HUES48 (cell line): ENCODE results near the gene PACC1.

Experiments
- H3K27ac ChIP-seq: one replicate; pipeline ENCODE4 v1.7.0; 2013; ENCODE audit warnings: low read depth, low read length, inconsistent platforms
- H3K27me3 ChIP-seq: 2 replicates; pipeline ENCODE4 v1.6.1; 2013; ENCODE audit warnings: mild to moderate bottlenecking, low read length; ENCODE audit not compliant: control insufficient read depth, insufficient read depth
- H3K36me3 ChIP-seq: 2 replicates; pipeline ENCODE4 v1.6.1; 2013; ENCODE audit warnings: low read length; ENCODE audit not compliant: control insufficient read depth, insufficient read depth
- H3K4me1 ChIP-seq: 2 replicates; pipeline ENCODE4 v1.6.1; 2013; ENCODE audit warnings: mild to moderate bottlenecking, low read length; ENCODE audit not compliant: control insufficient read depth, insufficient read depth
- H3K4me3 ChIP-seq: 2 replicates; pipeline ENCODE4 v1.5.1; 2013; ENCODE audit warnings: mild to moderate bottlenecking, low read depth, low read length
- H3K9ac ChIP-seq: 2 replicates; pipeline ENCODE4 v1.6.1; 2013; ENCODE audit warnings: mild to moderate bottlenecking, low read depth, low read length, moderate library complexity
- H3K9me3 ChIP-seq: 2 replicates; pipeline ENCODE4 v1.6.1; 2013; ENCODE audit warnings: low read length; ENCODE audit not compliant: control insufficient read depth, insufficient read depth

Gene PACC1

DNA sequence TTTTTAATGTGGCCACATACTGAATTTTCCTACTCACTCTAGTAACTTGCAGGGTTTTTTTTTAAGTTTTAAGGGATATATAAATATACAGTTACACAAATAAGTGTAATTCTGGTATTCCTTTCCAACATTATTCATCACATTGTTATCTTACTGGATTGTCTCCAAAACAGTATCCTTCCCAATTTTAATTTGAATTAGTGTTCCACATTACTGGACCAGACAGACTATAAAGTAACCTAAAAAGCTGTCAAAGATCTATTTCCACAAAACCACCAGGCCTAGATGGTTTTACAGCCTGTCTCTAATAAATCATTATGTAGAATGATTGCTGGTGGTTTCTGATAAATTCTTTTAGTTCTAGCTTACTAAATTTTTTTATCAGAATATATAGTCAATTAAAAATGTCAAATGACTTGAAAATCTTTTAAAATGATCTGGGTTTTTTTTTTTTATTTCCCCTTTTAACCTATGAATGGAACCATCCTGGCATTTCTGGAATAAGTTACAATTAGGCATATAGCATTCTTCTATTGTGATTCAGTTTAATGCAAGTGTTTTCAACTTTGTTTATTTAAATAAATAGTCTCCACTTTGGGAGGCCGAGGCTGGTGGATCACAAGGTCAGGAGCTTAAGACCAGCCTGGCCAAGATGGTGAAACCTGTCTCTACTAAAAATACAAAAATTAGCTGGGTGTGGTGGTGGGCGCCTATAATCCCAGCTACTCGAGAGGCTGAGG, 59.3 kb downstream of the PACC1 start:
- Histone ChIP-seq H3K9ac (no peak overlapping the region), H3K9me3 (no peaks in the 10 kb centered on the region), H3K36me3 (peaks cover 62% of the 10 kb centered on the region), H3K27ac (no peak overlapping the region), H3K4me3 (no peak overlapping the region), H3K4me1 (no peaks in the 10 kb centered on the region), H3K27me3 (no peaks in the 10 kb centered on the region)

DNA sequence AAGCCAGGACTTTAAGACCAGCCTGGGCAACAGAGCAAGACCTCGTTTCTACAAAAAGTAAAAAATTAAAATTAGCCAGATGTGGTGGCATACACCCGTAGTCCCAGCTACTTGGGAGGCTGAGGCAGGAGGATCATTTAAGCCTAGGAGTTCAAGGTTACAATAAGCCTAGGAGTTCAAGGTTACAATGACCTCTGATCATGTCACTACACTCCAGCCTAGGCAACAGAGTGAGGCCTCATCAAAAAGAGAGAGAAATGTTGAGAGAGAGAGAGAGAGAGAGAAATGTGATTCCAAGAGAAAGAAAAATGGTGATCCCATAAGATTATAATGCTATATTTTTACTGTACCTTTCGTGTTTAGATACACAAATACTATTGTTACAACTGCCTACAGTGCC, 60.2 kb downstream of the PACC1 start:
- H3K9me3 ChIP-seq = no peaks in the 10 kb centered on the region
- no peaks in the 10 kb centered on the region for H3K27me3 ChIP-seq
- no peak overlapping the region for H3K27ac ChIP-seq
- H3K9ac ChIP-seq = no peak overlapping the region
- no peaks in the 10 kb centered on the region for H3K4me1 ChIP-seq
- H3K4me3 ChIP-seq = no peak overlapping the region
- H3K36me3 ChIP-seq = peaks cover 53% of the 10 kb centered on the region

DNA sequence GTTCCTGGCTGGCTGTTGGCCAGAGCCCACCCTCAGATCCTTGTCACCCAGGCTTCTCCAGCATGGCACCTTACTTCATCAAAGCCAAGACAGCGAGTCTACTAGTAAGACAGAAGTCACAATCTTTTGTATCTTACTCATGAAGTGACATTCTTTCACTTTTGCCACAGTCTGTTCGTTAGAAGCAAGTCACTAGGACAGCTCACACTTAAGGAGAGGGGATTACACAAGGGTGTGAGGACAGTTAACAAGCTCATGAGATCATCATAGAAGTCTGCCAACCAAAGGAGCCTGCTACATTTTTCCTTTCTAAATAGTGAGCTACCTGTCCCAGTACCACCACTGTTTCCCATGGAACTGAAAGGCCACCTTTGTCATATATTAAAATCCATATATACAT, 61.5 kb downstream of the PACC1 start:
- Histone ChIP-seq H3K9ac (no peak overlapping the region), H3K27ac (no peak overlapping the region), H3K27me3 (no peaks in the 10 kb centered on the region), H3K4me1 (no peaks in the 10 kb centered on the region), H3K36me3 (peaks cover 51% of the 10 kb centered on the region), H3K4me3 (no peak overlapping the region), H3K9me3 (no peaks in the 10 kb centered on the region)

DNA sequence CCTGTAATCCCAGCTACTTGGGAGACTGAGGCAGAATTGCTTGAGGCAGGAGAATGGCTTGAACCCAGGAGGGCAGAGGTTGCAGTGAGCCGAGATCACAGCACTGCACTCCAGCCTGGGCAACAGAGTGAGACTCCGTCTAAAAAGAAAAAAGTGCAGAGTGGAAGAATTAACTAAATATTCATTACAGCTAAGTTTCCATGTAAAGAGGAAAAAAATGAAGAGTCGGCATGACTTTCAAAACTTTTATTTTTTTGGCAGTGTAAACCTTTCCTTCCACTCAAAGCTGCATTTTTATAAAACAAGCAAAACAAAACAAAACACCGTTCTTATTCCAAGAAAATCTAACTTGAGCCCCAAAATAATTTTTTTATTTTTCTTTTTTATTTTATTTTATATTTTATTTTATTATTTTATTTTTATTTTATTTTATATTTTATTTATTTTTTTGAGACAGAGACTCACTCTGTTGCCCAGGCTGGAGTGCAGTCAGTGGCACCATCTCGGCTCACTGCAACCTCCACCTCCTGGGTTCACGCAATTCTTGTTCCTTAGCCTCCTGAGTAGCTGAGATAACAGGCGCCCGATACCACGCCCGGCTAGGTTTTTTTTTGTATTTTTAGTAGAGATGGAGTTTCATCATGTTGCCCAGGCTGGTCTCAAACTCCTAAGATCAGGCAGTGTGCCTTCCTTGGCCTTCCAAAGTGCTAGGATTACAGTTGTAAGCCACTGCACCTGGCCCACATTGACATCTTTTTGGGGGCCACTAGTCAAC, 62.9 kb downstream of the PACC1 start:
- Histone ChIP-seq H3K27ac (no peak overlapping the region), H3K36me3 (peaks cover 47% of the 10 kb centered on the region), H3K9ac (no peak overlapping the region), H3K27me3 (no peaks in the 10 kb centered on the region), H3K4me1 (no peaks in the 10 kb centered on the region), H3K9me3 (no peaks in the 10 kb centered on the region), H3K4me3 (no peak overlapping the region)

DNA sequence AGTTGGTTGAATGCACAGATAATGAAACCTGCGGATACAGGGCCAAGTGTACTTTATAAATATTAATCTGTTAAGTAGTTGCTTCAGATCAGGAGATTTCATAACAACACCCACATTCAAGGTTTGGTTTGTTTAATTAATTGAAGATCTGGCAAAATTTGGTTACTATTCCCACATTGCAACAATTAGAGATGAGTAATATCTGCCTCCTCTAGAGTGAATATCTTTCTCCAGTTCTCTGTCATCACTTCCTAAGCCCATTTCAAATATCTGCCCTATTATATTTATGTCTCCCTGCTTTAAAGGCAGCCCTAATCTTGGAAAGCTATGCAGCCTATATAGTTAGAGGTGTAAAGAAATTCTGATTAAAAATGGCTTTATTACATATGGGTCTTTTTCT, 68.1 kb downstream of the PACC1 start:
- no peak overlapping the region for H3K9ac ChIP-seq

GRCh38 chr1:212344905-212345304, 69.8 kb downstream of the PACC1 start:
- no peak overlapping the region for H3K9ac ChIP-seq
- H3K9me3 ChIP-seq = no peaks in the 10 kb centered on the region
- no peak overlapping the region for H3K4me3 ChIP-seq
- no peaks in the 10 kb centered on the region for H3K27me3 ChIP-seq
- H3K36me3 ChIP-seq = peaks cover 31% of the 10 kb centered on the region
- H3K27ac ChIP-seq = no peak overlapping the region
- no peaks in the 10 kb centered on the region for H3K4me1 ChIP-seq

More for the DNA sequence above, 68.1 kb downstream of the PACC1 start:
- H3K9me3 ChIP-seq = no peaks in the 10 kb centered on the region
- no peaks in the 10 kb centered on the region for H3K4me1 ChIP-seq
- H3K27ac ChIP-seq = no peak overlapping the region
- H3K4me3 ChIP-seq = no peak overlapping the region
- H3K27me3 ChIP-seq = no peaks in the 10 kb centered on the region
- peaks cover 31% of the 10 kb centered on the region for H3K36me3 ChIP-seq

- Histone ChIP-seq H3K4me3 (no peak overlapping the region), H3K36me3 (peaks cover 10% of the 10 kb centered on the region), H3K9ac (no peak overlapping the region), H3K27me3 (no peaks in the 10 kb centered on the region), H3K9me3 (no peaks in the 10 kb centered on the region), H3K27ac (no peak overlapping the region), H3K4me1 (no peaks in the 10 kb centered on the region)
These were observed 73.6 kb downstream of the PACC1 start for GRCh38 chr1:212341090-212341489.

DNA sequence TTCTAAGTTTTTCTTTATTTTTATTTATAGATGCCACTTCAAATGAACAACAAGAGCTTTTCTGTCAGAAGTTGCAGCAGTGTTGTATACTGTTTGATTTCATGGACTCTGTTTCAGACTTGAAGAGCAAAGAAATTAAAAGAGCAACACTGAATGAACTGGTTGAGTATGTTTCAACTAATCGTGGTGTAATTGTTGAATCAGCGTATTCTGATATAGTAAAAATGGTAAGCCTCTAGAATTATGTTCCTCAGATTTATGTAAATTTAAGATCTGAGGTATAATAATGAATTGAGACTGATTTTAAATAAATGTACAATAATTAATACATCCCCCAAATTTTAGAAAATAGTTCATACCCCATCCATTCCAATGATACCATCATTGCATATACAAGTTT, 85.6 kb downstream of the PACC1 start:
- no peak overlapping the region for H3K9ac ChIP-seq
- peaks cover 11% of the 10 kb centered on the region for H3K36me3 ChIP-seq
- H3K27ac ChIP-seq = no peak overlapping the region
- no peaks in the 10 kb centered on the region for H3K9me3 ChIP-seq
- H3K4me3 ChIP-seq = no peak overlapping the region
- no peaks in the 10 kb centered on the region for H3K4me1 ChIP-seq
- no peaks in the 10 kb centered on the region for H3K27me3 ChIP-seq

DNA sequence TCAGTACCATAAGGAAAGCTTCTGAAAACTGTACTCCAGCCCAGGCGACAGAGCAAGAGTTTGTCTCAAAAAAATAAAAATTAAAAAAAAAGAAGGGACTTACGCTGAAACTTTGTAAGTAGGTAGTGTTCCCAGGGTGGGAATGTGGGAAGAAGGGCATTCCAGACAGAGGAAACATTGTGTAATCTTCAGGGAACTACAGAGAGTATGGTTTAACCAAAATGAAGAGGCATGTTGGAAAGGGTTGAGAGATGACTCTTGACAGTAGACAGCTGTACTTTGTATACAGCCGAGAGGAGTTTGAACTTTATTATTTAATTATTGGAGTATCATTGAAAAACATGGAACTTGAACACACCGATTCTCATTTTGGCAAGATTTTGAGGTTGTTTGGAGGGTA, 86.4 kb downstream of the PACC1 start:
- Histone ChIP-seq H3K9me3 (no peaks in the 10 kb centered on the region), H3K4me1 (no peaks in the 10 kb centered on the region), H3K36me3 (peaks cover 3% of the 10 kb centered on the region; the same call in 1 of the 2 replicates), H3K27ac (no peak overlapping the region), H3K4me3 (no peak overlapping the region), H3K27me3 (no peaks in the 10 kb centered on the region), H3K9ac (no peak overlapping the region)

DNA sequence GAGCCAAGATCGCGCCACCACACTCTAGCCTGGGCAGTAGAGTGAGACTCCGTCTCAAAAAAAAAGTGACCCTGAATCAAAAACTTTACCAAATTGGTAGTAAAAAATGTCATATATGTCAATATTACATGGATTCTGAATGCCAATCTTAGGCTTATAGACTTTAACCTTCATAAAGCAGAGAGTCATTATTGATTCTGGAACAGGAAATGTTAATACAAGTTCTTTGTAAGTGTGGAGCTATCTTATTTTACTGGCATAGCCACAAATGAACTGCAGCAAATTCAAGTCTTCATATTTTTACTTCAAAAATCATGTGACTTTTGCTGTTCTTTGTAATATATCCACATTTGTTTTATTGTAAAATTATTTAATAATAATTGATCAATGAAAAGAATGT, 88.1 kb downstream of the PACC1 start:
- Histone ChIP-seq H3K9me3 (no peaks in the 10 kb centered on the region), H3K36me3 (no peaks in the 10 kb centered on the region; the same call in 1 of the 2 replicates), H3K4me3 (no peak overlapping the region), H3K4me1 (no peaks in the 10 kb centered on the region), H3K27me3 (no peaks in the 10 kb centered on the region), H3K27ac (no peak overlapping the region), H3K9ac (no peak overlapping the region)

- Histone ChIP-seq H3K9ac (no peak overlapping the region), H3K4me3 (no peak overlapping the region), H3K9me3 (no peaks in the 10 kb centered on the region), H3K36me3 (no peaks in the 10 kb centered on the region), H3K4me1 (no peaks in the 10 kb centered on the region), H3K27ac (no peak overlapping the region), H3K27me3 (no peaks in the 10 kb centered on the region)
These were observed 91.6 kb downstream of the PACC1 start for GRCh38 chr1:212323066-212323465.
